Mesendoderm (in vitro differentiated cells): ENCODE data around the gene HS1BP3.

Experiments
- DNase-seq: peaks from one replicate; pipeline ENCODE4 v3.0.0; 2013
- H2AK5ac ChIP-seq: 2 replicates; pipeline ENCODE4 v1.6.1; 2013; ENCODE audit warnings: low read length, inconsistent platforms
- H2BK120ac ChIP-seq: 2 replicates; pipeline ENCODE4 v1.6.1; 2013; ENCODE audit warnings: low read depth, mild to moderate bottlenecking, low read length, moderate library complexity, mixed read lengths
- H2BK15ac ChIP-seq: replicated peaks from 2 replicates; pipeline ENCODE4 v1.6.1; 2013; ENCODE audit warnings: low read depth, mild to moderate bottlenecking, moderate library complexity
- H2BK5ac ChIP-seq: 2 replicates; pipeline ENCODE4 v1.6.1; 2013; ENCODE audit warnings: low read length, inconsistent platforms
- H3K18ac ChIP-seq: 2 replicates; pipeline ENCODE4 v1.6.1; 2013; ENCODE audit warnings: mild to moderate bottlenecking, low read length, mixed read lengths
- H3K23ac ChIP-seq: one replicate; pipeline ENCODE4 v1.6.1; 2013; ENCODE audit warnings: low read length
- H3K27ac ChIP-seq: 2 replicates; pipeline ENCODE4 v1.5.1; 2013; ENCODE audit warnings: low read depth, mild to moderate bottlenecking, inconsistent platforms, low read length, moderate library complexity
- H3K27me3 ChIP-seq: 2 replicates; pipeline ENCODE4 v1.6.1; 2013; ENCODE audit warnings: low read length, control low read depth, mild to moderate bottlenecking, inconsistent platforms; ENCODE audit not compliant: insufficient read depth, poor library complexity
- H3K36me3 ChIP-seq: 2 replicates; pipeline ENCODE4 v1.6.1; 2013; ENCODE audit warnings: low read length, inconsistent platforms; ENCODE audit not compliant: control insufficient read depth, insufficient read depth
- H3K4ac ChIP-seq: one replicate; pipeline ENCODE4 v1.6.1; 2013; ENCODE audit warnings: low read depth, mild to moderate bottlenecking, low read length, moderate library complexity
- H3K4me1 ChIP-seq: 2 replicates; pipeline ENCODE4 v1.6.1; 2013; ENCODE audit warnings: low read depth, low read length, inconsistent platforms; ENCODE audit not compliant: control insufficient read depth
- H3K4me2 ChIP-seq: 2 replicates; pipeline ENCODE4 v1.6.1; 2013; ENCODE audit warnings: low read length
- H3K4me3 ChIP-seq: 2 replicates; pipeline ENCODE4 v1.5.1; 2013; ENCODE audit warnings: mild to moderate bottlenecking, low read length
- H3K56ac ChIP-seq: one replicate; pipeline ENCODE4 v1.6.1; 2013; ENCODE audit warnings: low read length
- H3K79me1 ChIP-seq: 2 replicates; pipeline ENCODE4 v1.6.1; 2013; ENCODE audit warnings: low read length, inconsistent platforms
- H3K79me2 ChIP-seq: 2 replicates; pipeline ENCODE4 v1.6.1; 2013; ENCODE audit warnings: mild to moderate bottlenecking, low read length; ENCODE audit not compliant: control insufficient read depth, insufficient read depth
- H3K9ac ChIP-seq: 2 replicates; pipeline ENCODE4 v1.6.1; 2013; ENCODE audit warnings: low read length, inconsistent platforms
- H4K5ac ChIP-seq: one replicate; pipeline ENCODE4 v1.6.1; 2013; ENCODE audit warnings: low read length
- H4K8ac ChIP-seq: one replicate; pipeline ENCODE4 v1.6.1; 2013; ENCODE audit warnings: low read depth, mild to moderate bottlenecking, control low read depth, low read length, moderate library complexity
- WGBS: extraction: QIAGEN DNeasy Blood & Tissue Kit; methylation state at CpG from one replicate; pipeline ENCODE4 v1.1.7; 2013; ENCODE audit warnings: low lambda C conversion rate, missing lambda C conversion rate; ENCODE audit not compliant: insufficient coverage; ENCODE audit errors: extremely low coverage; 5-methylcytosine and 5-hydroxymethylcytosine counted together

Gene HS1BP3

GRCh38 chr2:20609995-20610357 lies 40.9 kb downstream of the HS1BP3 start:
- Histone ChIP-seq H3K4ac (no peak overlapping the region), H2BK5ac (no peak overlapping the region), H3K27ac (no peak overlapping the region), H3K36me3 (no peaks in the 10 kb centered on the region), H3K9ac (no peak overlapping the region), H3K4me3 (no peak overlapping the region), H3K4me1 (no peaks in the 10 kb centered on the region), H3K18ac (no peak overlapping the region), H3K23ac (no peak overlapping the region), H2BK15ac (no peak overlapping the region), H4K5ac (no peak overlapping the region), H3K56ac (no peak overlapping the region), H4K8ac (no peak overlapping the region), H3K79me2 (no peaks in the 10 kb centered on the region), H3K4me2 (no peak overlapping the region), H2BK120ac (no peak overlapping the region), H3K79me1 (no peaks in the 10 kb centered on the region), H3K27me3 (no peaks in the 10 kb centered on the region), H2AK5ac (no peak overlapping the region)
- DNase-seq, result no peak
- WGBS, result no CpG with 5 or more reads among the region's 4 CpGs

- Histone ChIP-seq H4K5ac (no peak overlapping the region), H3K4me1 (no peaks in the 10 kb centered on the region), H3K4ac (no peak overlapping the region), H3K27me3 (no peaks in the 10 kb centered on the region), H4K8ac (no peak overlapping the region), H3K23ac (no peak overlapping the region), H3K79me1 (no peaks in the 10 kb centered on the region), H3K9ac (no peak overlapping the region), H3K56ac (no peak overlapping the region), H2AK5ac (no peak overlapping the region), H2BK5ac (no peak overlapping the region), H2BK120ac (no peak overlapping the region), H3K79me2 (no peaks in the 10 kb centered on the region), H2BK15ac (no peak overlapping the region), H3K27ac (no peak overlapping the region), H3K4me2 (no peak overlapping the region), H3K4me3 (no peak overlapping the region), H3K18ac (no peak overlapping the region), H3K36me3 (no peaks in the 10 kb centered on the region)
- no CpG with 5 or more reads among the region's 7 CpGs for WGBS
- DNase-seq, result no peak
Observed at GRCh38 chr2:20609349-20609994, 41.4 kb downstream of the HS1BP3 start.

- no peaks in the 10 kb centered on the region for H3K4me1 ChIP-seq
- no peak overlapping the region for H4K5ac ChIP-seq
- no peak overlapping the region for H3K27ac ChIP-seq
- no peak overlapping the region for H3K23ac ChIP-seq
- H3K9ac ChIP-seq, result no peak overlapping the region
- DNase-seq, result no peak
- no peaks in the 10 kb centered on the region for H3K79me1 ChIP-seq
- no peak overlapping the region for H2AK5ac ChIP-seq
- H2BK120ac ChIP-seq, result no peak overlapping the region
- H3K4ac ChIP-seq, result no peak overlapping the region
- H3K4me2 ChIP-seq, result no peak overlapping the region
- WGBS, result no CpG with 5 or more reads among the region's 7 CpGs
- no peak overlapping the region for H3K56ac ChIP-seq
- H4K8ac ChIP-seq, result no peak overlapping the region
- H3K27me3 ChIP-seq, result no peaks in the 10 kb centered on the region
- no peaks in the 10 kb centered on the region for H3K79me2 ChIP-seq
- no peak overlapping the region for H3K4me3 ChIP-seq
- no peak overlapping the region for H2BK15ac ChIP-seq
- H3K18ac ChIP-seq, result no peak overlapping the region
- no peaks in the 10 kb centered on the region for H3K36me3 ChIP-seq
- H2BK5ac ChIP-seq, result no peak overlapping the region
Observed at GRCh38 chr2:20608666-20609348, 42.1 kb downstream of the HS1BP3 start.

- no peak for DNase-seq
- Histone ChIP-seq H3K23ac (no peak overlapping the region), H3K9ac (no peak overlapping the region), H3K56ac (no peak overlapping the region), H3K79me2 (no peaks in the 10 kb centered on the region), H3K36me3 (no peaks in the 10 kb centered on the region), H4K5ac (no peak overlapping the region), H2BK5ac (no peak overlapping the region), H3K27me3 (no peaks in the 10 kb centered on the region), H3K4me1 (no peaks in the 10 kb centered on the region), H3K27ac (no peak overlapping the region), H2BK15ac (no peak overlapping the region), H3K18ac (no peak overlapping the region), H2AK5ac (no peak overlapping the region), H4K8ac (no peak overlapping the region), H3K79me1 (no peaks in the 10 kb centered on the region), H3K4me3 (no peak overlapping the region), H3K4ac (no peak overlapping the region), H3K4me2 (no peak overlapping the region), H2BK120ac (no peak overlapping the region)
- WGBS, result no CpG with 5 or more reads among the region's 2 CpGs
Observed at GRCh38 chr2:20607446-20607845, 43.5 kb downstream of the HS1BP3 start.

GRCh38 chr2:20606198-20606597 lies 44.7 kb downstream of the HS1BP3 start:
- no peak overlapping the region for H3K27ac ChIP-seq
- no peaks in the 10 kb centered on the region for H3K79me2 ChIP-seq
- H3K36me3 ChIP-seq, result no peaks in the 10 kb centered on the region
- WGBS, result no CpG with 5 or more reads among the region's 3 CpGs
- no peak overlapping the region for H4K8ac ChIP-seq
- H2AK5ac ChIP-seq, result no peak overlapping the region
- no peak overlapping the region for H3K18ac ChIP-seq
- H3K4me3 ChIP-seq, result no peak overlapping the region
- no peak overlapping the region for H2BK120ac ChIP-seq
- no peak overlapping the region for H3K4me2 ChIP-seq
- H3K4ac ChIP-seq, result no peak overlapping the region
- H3K9ac ChIP-seq, result no peak overlapping the region
- no peaks in the 10 kb centered on the region for H3K27me3 ChIP-seq
- no peak for DNase-seq
- H2BK15ac ChIP-seq, result no peak overlapping the region
- no peaks in the 10 kb centered on the region for H3K79me1 ChIP-seq
- no peak overlapping the region for H4K5ac ChIP-seq
- H3K23ac ChIP-seq, result no peak overlapping the region
- H3K4me1 ChIP-seq, result no peaks in the 10 kb centered on the region
- H2BK5ac ChIP-seq, result no peak overlapping the region
- H3K56ac ChIP-seq, result no peak overlapping the region

- H3K36me3 ChIP-seq, result no peaks in the 10 kb centered on the region
- no peak overlapping the region for H3K9ac ChIP-seq
- H2BK120ac ChIP-seq, result no peak overlapping the region
- H3K18ac ChIP-seq, result no peak overlapping the region
- whole genome bisulfite sequencing, result no CpG with 5 or more reads among the region's 5 CpGs
- no peak overlapping the region for H3K23ac ChIP-seq
- H4K5ac ChIP-seq, result no peak overlapping the region
- H2AK5ac ChIP-seq, result no peak overlapping the region
- H3K79me2 ChIP-seq, result no peaks in the 10 kb centered on the region
- H2BK15ac ChIP-seq, result no peak overlapping the region
- H2BK5ac ChIP-seq, result no peak overlapping the region
- no peaks in the 10 kb centered on the region for H3K79me1 ChIP-seq
- H3K4me2 ChIP-seq, result no peak overlapping the region
- DNase-seq, result no peak
- no peaks in the 10 kb centered on the region for H3K27me3 ChIP-seq
- H3K27ac ChIP-seq, result no peak overlapping the region
- no peak overlapping the region for H3K4me3 ChIP-seq
- no peak overlapping the region for H3K56ac ChIP-seq
- no peak overlapping the region for H4K8ac ChIP-seq
- H3K4me1 ChIP-seq, result no peaks in the 10 kb centered on the region
- no peak overlapping the region for H3K4ac ChIP-seq
Observed at GRCh38 chr2:20604951-20605381, 45.9 kb downstream of the HS1BP3 start.
